HG03571 (cell line): ENCODE results near the gene FARSB.
"Not testable (repeated sequence)": the region's sequence is repeated elsewhere in the genome, so short reads cannot be mapped to it uniquely, and the experiment has no call there.

Experiments
- ATAC-seq: cut with Tn5 transposase; IDR thresholded peaks from one replicate; pipeline ENCODE4 v1.9.1; 2021; ENCODE audit not compliant: unreplicated experiment

Gene FARSB

GRCh38 chr2:222609381-222609780, 46.5 kb downstream of the FARSB start:
- ATAC-seq: no peak

- ATAC-seq: no peak
Measured at GRCh38 chr2:222608081-222608480, 47.8 kb downstream of the FARSB start.

- no peak for ATAC-seq
Measured at GRCh38 chr2:222606306-222606705, 49.6 kb downstream of the FARSB start.

GRCh38 chr2:222604749-222605515, 51.0 kb downstream of the FARSB start:
- no peak for ATAC-seq

- no peak for ATAC-seq
Measured at GRCh38 chr2:222603501-222603900, 52.4 kb downstream of the FARSB start.

GRCh38 chr2:222598611-222599010, 57.3 kb downstream of the FARSB start:
- ATAC-seq: no peak

GRCh38 chr2:222595581-222595980, 60.3 kb downstream of the FARSB start:
- no peak for ATAC-seq

GRCh38 chr2:222594679-222595078, 61.2 kb downstream of the FARSB start:
- no peak for ATAC-seq

GRCh38 chr2:222592176-222592575, 63.7 kb downstream of the FARSB start:
- no peak for ATAC-seq

GRCh38 chr2:222591661-222592060, 64.2 kb downstream of the FARSB start:
- ATAC-seq: no peak

- ATAC-seq: not testable (repeated sequence)
Measured at GRCh38 chr2:222584589-222584988, 71.3 kb downstream of the FARSB start.

GRCh38 chr2:222582928-222583327, 73.0 kb downstream of the FARSB start:
- ATAC-seq: no peak

- no peak for ATAC-seq
Measured at GRCh38 chr2:222577341-222577740, 78.6 kb downstream of the FARSB start.

GRCh38 chr2:222576171-222577081, 79.5 kb downstream of the FARSB start:
- no peak for ATAC-seq

GRCh38 chr2:222575618-222576017, 80.3 kb downstream of the FARSB start:
- ATAC-seq: no peak

- ATAC-seq: no peak
Measured at GRCh38 chr2:222572751-222573174, 83.1 kb downstream of the FARSB start.

GRCh38 chr2:222572264-222572721, 83.6 kb downstream of the FARSB start:
- no peak for ATAC-seq

- ATAC-seq: no peak
Measured at GRCh38 chr2:222569826-222570225, 86.1 kb downstream of the FARSB start.

- ATAC-seq: no peak
Measured at GRCh38 chr2:222568865-222569264, 87.0 kb downstream of the FARSB start.

GRCh38 chr2:222566229-222566628, 89.7 kb downstream of the FARSB start:
- no peak for ATAC-seq

- ATAC-seq: no peak
Measured at GRCh38 chr2:222563936-222564335, 92.0 kb downstream of the FARSB start.
